Measurements from ENCODE around the gene MOB3A.

GRCh38 chr19:2084993-2085720 lies 11.0 kb downstream of the MOB3A start:
- TF ChIP-seq NCOR1 (IDR thresholded peaks at IDR 0.05) (no peak), POLR2A (conservative IDR thresholded peaks at IDR 0.05) (no peak), EZH2 (IDR thresholded peaks at IDR 0.05; ENCODE audit: borderline replicate concordance, low read depth, low read length) (no peak), HDGF (IDR thresholded peaks at IDR 0.05) (no peak)

Data from K562 (cell line).